ENCODE data around the gene MGRN1. TPM values are rescaled to one million over a fixed set of nuclear protein-coding genes. Genes with fewer than 3 reads are reported as not detected.

Gene MGRN1
- total RNA-seq, 1 experiment from 2014 or later: 72.3 TPM

GRCh38 chr16:4601864-4602186 is 22.8 kb upstream of the MGRN1 start:
- no peak overlapping the region for H3K4me3 Mint-ChIP-seq (ENCODE audit: unreplicated experiment)
- CTCF ChIA-PET: no interaction called here

DNA sequence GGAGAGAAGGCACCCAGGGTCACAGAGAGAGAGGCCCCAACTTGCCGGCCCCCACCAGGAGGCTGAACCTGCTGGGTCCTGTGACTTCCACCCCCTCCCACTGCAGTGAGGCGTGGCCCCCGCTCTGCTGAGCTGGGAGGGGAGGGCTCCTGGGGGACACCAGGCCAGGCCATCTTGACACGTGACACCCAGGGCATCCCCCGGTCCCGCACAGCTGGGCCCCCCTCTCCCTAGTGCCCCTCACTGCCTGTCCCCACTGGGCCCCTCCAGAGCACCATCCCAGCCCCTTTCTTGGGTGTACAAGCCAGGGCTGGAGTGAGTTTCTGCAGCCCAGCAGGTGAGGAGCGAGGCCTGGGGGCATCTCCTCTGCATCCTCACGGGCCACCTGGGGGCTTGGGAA is 22.3 kb upstream of the MGRN1 start:
- H3K4me1 Mint-ChIP-seq (ENCODE audit: low read depth, unreplicated experiment): no peaks in the 10 kb centered on the region
- H3K27ac Mint-ChIP-seq (ENCODE audit: unreplicated experiment): no peak overlapping the region
- H3K36me3 ChIP-seq (ENCODE audit: control insufficient read depth, insufficient read depth, low read length): no peaks in the 10 kb centered on the region
- no peak overlapping the region for H3K4me3 Mint-ChIP-seq (ENCODE audit: unreplicated experiment)
- H3K27me3 Mint-ChIP-seq (ENCODE audit: insufficient read depth, unreplicated experiment): peaks cover 3% of the 10 kb centered on the region
- CTCF ChIA-PET: interaction anchor here (0.6 kb wide), 1 partner anchor 14 kb away, joined by 6 read pairs; no protein-coding TSS in a partner anchor
- H3K36me3 Mint-ChIP-seq (ENCODE audit: insufficient read depth, unreplicated experiment): peaks cover 12% of the 10 kb centered on the region
- no peaks in the 10 kb centered on the region for H3K27me3 ChIP-seq (replicated peaks; ENCODE audit: control insufficient read depth, insufficient read depth, low read length)
- DNase-seq: no peak
- no peaks in the 10 kb centered on the region for H3K4me1 ChIP-seq
- POLR2A ChIA-PET: no interaction called here
- BruUV-seq (replicated peaks): no TSS peak
- H3K9me3 ChIP-seq: no peaks in the 10 kb centered on the region
- intact Hi-C loops (cut with micrococcal nuclease; ENCODE audit: unreplicated experiment): no loop called here
- H3K4me3 ChIP-seq (ENCODE audit: low read depth, low read length): no peak overlapping the region
- TF ChIP-seq CTCF (IDR thresholded peaks at IDR 0.05; ENCODE audit: insufficient read depth in 1 of 2, low read depth in 1 of 2, low read length in 1 of 2, severe bottlenecking in 1 of 2, unreplicated experiment in 1 of 2): no peak
- no peaks in the 10 kb centered on the region for H3K9me3 Mint-ChIP-seq (ENCODE audit: unreplicated experiment)

More at GRCh38 chr16:4601864-4602186, 22.8 kb upstream of the MGRN1 start:
- Mint-ChIP-seq H3K36me3 (ENCODE audit: insufficient read depth, unreplicated experiment) (peaks cover 7% of the 10 kb centered on the region), H3K27me3 (ENCODE audit: insufficient read depth, unreplicated experiment) (peaks cover 3% of the 10 kb centered on the region), H3K9me3 (ENCODE audit: unreplicated experiment) (no peaks in the 10 kb centered on the region), H3K4me1 (ENCODE audit: low read depth, unreplicated experiment) (no peaks in the 10 kb centered on the region), H3K27ac (ENCODE audit: unreplicated experiment) (no peak overlapping the region)
- TF ChIP-seq CTCF (IDR thresholded peaks at IDR 0.05; ENCODE audit: insufficient read depth in 1 of 2, low read depth in 1 of 2, low read length in 1 of 2, severe bottlenecking in 1 of 2, unreplicated experiment in 1 of 2): no peak
- no peak for DNase-seq
- Histone ChIP-seq H3K4me1 (no peaks in the 10 kb centered on the region), H3K36me3 (ENCODE audit: control insufficient read depth, insufficient read depth, low read length) (no peaks in the 10 kb centered on the region), H3K27me3 (replicated peaks; ENCODE audit: control insufficient read depth, insufficient read depth, low read length) (no peaks in the 10 kb centered on the region), H3K9me3 (no peaks in the 10 kb centered on the region), H3K4me3 (ENCODE audit: low read depth, low read length) (no peak overlapping the region)
- intact Hi-C loops (cut with micrococcal nuclease; ENCODE audit: unreplicated experiment): no loop called here
- no TSS peak for BruUV-seq (replicated peaks)
- POLR2A ChIA-PET: no interaction called here

GRCh38 chr16:4603624-4604170 is 20.9 kb upstream of the MGRN1 start:
- BruUV-seq (replicated peaks): no TSS peak
- Mint-ChIP-seq H3K27me3 (ENCODE audit: insufficient read depth, unreplicated experiment) (no peaks in the 10 kb centered on the region), H3K27ac (ENCODE audit: unreplicated experiment) (no peak overlapping the region), H3K9me3 (ENCODE audit: unreplicated experiment) (no peaks in the 10 kb centered on the region), H3K4me3 (ENCODE audit: unreplicated experiment) (no peak overlapping the region), H3K4me1 (ENCODE audit: low read depth, unreplicated experiment) (no peaks in the 10 kb centered on the region), H3K36me3 (ENCODE audit: insufficient read depth, unreplicated experiment) (peaks cover 14% of the 10 kb centered on the region)
- ChIA-PET CTCF (no interaction called here), POLR2A (no interaction called here)
- Histone ChIP-seq H3K4me3 (ENCODE audit: low read depth, low read length) (no peak overlapping the region), H3K4me1 (no peaks in the 10 kb centered on the region), H3K36me3 (ENCODE audit: control insufficient read depth, insufficient read depth, low read length) (no peaks in the 10 kb centered on the region), H3K27me3 (replicated peaks; ENCODE audit: control insufficient read depth, insufficient read depth, low read length) (no peaks in the 10 kb centered on the region), H3K9me3 (no peaks in the 10 kb centered on the region)
- no peak for TF ChIP-seq CTCF (IDR thresholded peaks at IDR 0.05; ENCODE audit: insufficient read depth in 1 of 2, low read depth in 1 of 2, low read length in 1 of 2, severe bottlenecking in 1 of 2, unreplicated experiment in 1 of 2)
- intact Hi-C loops (cut with micrococcal nuclease; ENCODE audit: unreplicated experiment): no loop called here
- no peak for DNase-seq
